Measurements from ENCODE around the gene FAM53C.

Gene FAM53C

GRCh38 chr5:138351517-138351916 lies 13.5 kb downstream of the FAM53C start:
- DNase-seq, result no peak

GRCh38 chr5:138352071-138352721 lies 14.1 kb downstream of the FAM53C start, which contains the start of gene KDM3B:
TSS of gene KDM3B (plus strand) at chr5:138352685. CDS start at chr5:138352796, 111 bp downstream.
- in situ Hi-C loops (cut with HindIII; ENCODE audit: low pct_ligation_motif_present, low sequenced_read_pairs), result no loop called here
- peaks cover 25% of the 10 kb centered on the region for H3K36me3 ChIP-seq (replicated peaks)
- peak within 1 kb of the TSS; percentile 84 for H3K27ac ChIP-seq
- H3K4me3 ChIP-seq (ENCODE audit: low read depth, low read length), result peak within 1 kb of the TSS; percentile 83
- peak; percentile 93 for TF ChIP-seq CTCF (IDR thresholded peaks at IDR 0.05; ENCODE audit: low read depth, low read length, missing control alignments)
- peak; percentile 69 for DNase-seq
- H3K27me3 ChIP-seq (replicated peaks), result no peaks in the 10 kb centered on the region

More at GRCh38 chr5:138351517-138351916, 13.5 kb downstream of the FAM53C start:
- Histone ChIP-seq H3K36me3 (replicated peaks) (peaks cover 32% of the 10 kb centered on the region), H3K27me3 (replicated peaks) (no peaks in the 10 kb centered on the region), H3K4me3 (ENCODE audit: low read depth, low read length) (no peak overlapping the region), H3K27ac (peak overlapping the region; percentile 13)
- TF ChIP-seq CTCF (IDR thresholded peaks at IDR 0.05; ENCODE audit: low read depth, low read length, missing control alignments), result no peak
- in situ Hi-C loops (cut with HindIII; ENCODE audit: low pct_ligation_motif_present, low sequenced_read_pairs), result no loop called here

- peak; percentile 47 for DNase-seq
- TF ChIP-seq CTCF (IDR thresholded peaks at IDR 0.05; ENCODE audit: low read depth, low read length, missing control alignments), result peak; percentile 15
- Histone ChIP-seq H3K4me3 (ENCODE audit: low read depth, low read length) (peak overlapping the region; percentile 83), H3K27me3 (replicated peaks) (no peaks in the 10 kb centered on the region), H3K27ac (peak overlapping the region; percentile 84), H3K36me3 (replicated peaks) (peaks cover 17% of the 10 kb centered on the region)
- in situ Hi-C loops (cut with HindIII; ENCODE audit: low pct_ligation_motif_present, low sequenced_read_pairs), result no loop called here
Observed at GRCh38 chr5:138352722-138353559, 14.9 kb downstream of the FAM53C start.

GRCh38 chr5:138353560-138354080 lies 15.6 kb downstream of the FAM53C start:
- H3K4me3 ChIP-seq (ENCODE audit: low read depth, low read length), result peak overlapping the region; percentile 83
- DNase-seq, result no peak
- in situ Hi-C loops (cut with HindIII; ENCODE audit: low pct_ligation_motif_present, low sequenced_read_pairs), result no loop called here
- H3K27ac ChIP-seq, result peak overlapping the region; percentile 84
- H3K36me3 ChIP-seq (replicated peaks), result peaks cover 11% of the 10 kb centered on the region
- no peak for TF ChIP-seq CTCF (IDR thresholded peaks at IDR 0.05; ENCODE audit: low read depth, low read length, missing control alignments)
- no peaks in the 10 kb centered on the region for H3K27me3 ChIP-seq (replicated peaks)

GRCh38 chr5:138354387-138354786 lies 16.3 kb downstream of the FAM53C start:
- Histone ChIP-seq H3K4me3 (ENCODE audit: low read depth, low read length) (peak overlapping the region; percentile 83), H3K27ac (no peak overlapping the region), H3K27me3 (replicated peaks) (no peaks in the 10 kb centered on the region), H3K36me3 (replicated peaks) (peaks cover 3% of the 10 kb centered on the region)
- no peak for DNase-seq
- TF ChIP-seq CTCF (IDR thresholded peaks at IDR 0.05; ENCODE audit: low read depth, low read length, missing control alignments), result no peak
- in situ Hi-C loops (cut with HindIII; ENCODE audit: low pct_ligation_motif_present, low sequenced_read_pairs), result no loop called here
